MCF 10A (cell line): Measurements from ENCODE around the gene FOXO3. TPM values are rescaled to one million over a fixed set of nuclear protein-coding genes. Genes with fewer than 3 reads are reported as not detected.

ENCODE experiments used
- BruUV-seq: library from RNA; stranded (reverse); fragments of 400-500 nt; replicated peaks from 2 replicates; lab custom pipeline; 2021; lab: Mats Ljungman, UMichigan
- CTCF ChIA-PET: fragments of 300-600 bp; sonication (Branson Sonifier 250); formaldehyde crosslinking; extraction: SDS; loops from one replicate; lab custom pipeline; 2021; ENCODE audit warnings: antibody characterized with exemption, inconsistent platforms; lab: Yijun Ruan, JAX
- POLR2A ChIA-PET: fragments of 300-600, 350-650 bp; sonication (Branson Sonifier 250); formaldehyde crosslinking; extraction: SDS; loops from one replicate; lab custom pipeline; 2020; ENCODE audit warnings: antibody characterized with exemption, inconsistent platforms; lab: Yijun Ruan, JAX
- DNase-seq: peaks from one replicate; pipeline ENCODE4 v3.0.0-alpha.2; 2018; ENCODE audit not compliant: unreplicated experiment
- H3K27ac Mint-ChIP-seq: one replicate; pipeline ENCODE4 v1.8.0; 2022; ENCODE audit warnings: mild to moderate bottlenecking, low read depth, mixed read lengths; ENCODE audit not compliant: unreplicated experiment
- H3K27me3 Mint-ChIP-seq: one replicate; pipeline ENCODE4 v1.8.0; 2022; ENCODE audit warnings: mixed read lengths; ENCODE audit not compliant: insufficient read depth, unreplicated experiment
- H3K36me3 Mint-ChIP-seq: one replicate; pipeline ENCODE4 v1.8.0; 2022; ENCODE audit warnings: mild to moderate bottlenecking, moderate library complexity, mixed read lengths; ENCODE audit not compliant: insufficient read depth, unreplicated experiment
- H3K4me1 Mint-ChIP-seq: one replicate; pipeline ENCODE4 v1.8.0; 2022; ENCODE audit warnings: mixed read lengths; ENCODE audit not compliant: insufficient read depth, unreplicated experiment
- H3K4me3 Mint-ChIP-seq: one replicate; pipeline ENCODE4 v1.8.0; 2022; ENCODE audit warnings: mild to moderate bottlenecking, moderate library complexity, mixed read lengths; ENCODE audit not compliant: unreplicated experiment
- H3K9me3 Mint-ChIP-seq: one replicate; pipeline ENCODE4 v1.8.0; 2022; ENCODE audit warnings: mixed read lengths; ENCODE audit not compliant: unreplicated experiment
- intact Hi-C: fragments of 100-400 bp; cut with micrococcal nuclease; formaldehyde crosslinking; loops from 2 replicates; pipeline ENCODE4 v1.14.1; 2022
- total RNA-seq: library from RNA; stranded (reverse); gene quantifications from 2 replicates; pipeline ENCODE4 v1.2.3, GENCODE V29; 2022
- TF ChIP-seq, protein P1 (sequence below): fragments of 200-600 bp; IDR thresholded peaks from one replicate; pipeline ENCODE4 v1.8.0; 2022; ENCODE audit warnings: antibody characterized with exemption, mild to moderate bottlenecking; ENCODE audit not compliant: unreplicated experiment

The FOXO3 gene
- total RNA-seq, 1 experiment from 2014 or later, result 53.0 TPM

GRCh38 chr6:108568101-108568500 lies 7.4 kb downstream of the FOXO3 start:
- Mint-ChIP-seq H3K36me3 (peaks cover 87% of the 10 kb centered on the region), H3K9me3 (no peaks in the 10 kb centered on the region), H3K4me3 (peak overlapping the region; percentile 30), H3K27me3 (no peaks in the 10 kb centered on the region), H3K4me1 (peaks cover 34% of the 10 kb centered on the region), H3K27ac (no peak overlapping the region)
- CTCF ChIA-PET, result interaction anchor here (0.6 to 1.2 kb wide), 5 partner anchors 11 to 325 kb away, joined by 3 to 7 read pairs (median 4); no protein-coding TSS in a partner anchor
- BruUV-seq, result no TSS peak
- DNase-seq, result no peak
- POLR2A ChIA-PET, result interaction anchor here (0.7 to 1.5 kb wide), 5 partner anchors 9 to 184 kb away, joined by 3 to 5 read pairs (median 4); no protein-coding TSS in a partner anchor
- TF ChIP-seq, protein P1, sequence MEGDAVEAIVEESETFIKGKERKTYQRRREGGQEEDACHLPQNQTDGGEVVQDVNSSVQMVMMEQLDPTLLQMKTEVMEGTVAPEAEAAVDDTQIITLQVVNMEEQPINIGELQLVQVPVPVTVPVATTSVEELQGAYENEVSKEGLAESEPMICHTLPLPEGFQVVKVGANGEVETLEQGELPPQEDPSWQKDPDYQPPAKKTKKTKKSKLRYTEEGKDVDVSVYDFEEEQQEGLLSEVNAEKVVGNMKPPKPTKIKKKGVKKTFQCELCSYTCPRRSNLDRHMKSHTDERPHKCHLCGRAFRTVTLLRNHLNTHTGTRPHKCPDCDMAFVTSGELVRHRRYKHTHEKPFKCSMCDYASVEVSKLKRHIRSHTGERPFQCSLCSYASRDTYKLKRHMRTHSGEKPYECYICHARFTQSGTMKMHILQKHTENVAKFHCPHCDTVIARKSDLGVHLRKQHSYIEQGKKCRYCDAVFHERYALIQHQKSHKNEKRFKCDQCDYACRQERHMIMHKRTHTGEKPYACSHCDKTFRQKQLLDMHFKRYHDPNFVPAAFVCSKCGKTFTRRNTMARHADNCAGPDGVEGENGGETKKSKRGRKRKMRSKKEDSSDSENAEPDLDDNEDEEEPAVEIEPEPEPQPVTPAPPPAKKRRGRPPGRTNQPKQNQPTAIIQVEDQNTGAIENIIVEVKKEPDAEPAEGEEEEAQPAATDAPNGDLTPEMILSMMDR, result no peak
- intact Hi-C loops, result no loop called here

DNA sequence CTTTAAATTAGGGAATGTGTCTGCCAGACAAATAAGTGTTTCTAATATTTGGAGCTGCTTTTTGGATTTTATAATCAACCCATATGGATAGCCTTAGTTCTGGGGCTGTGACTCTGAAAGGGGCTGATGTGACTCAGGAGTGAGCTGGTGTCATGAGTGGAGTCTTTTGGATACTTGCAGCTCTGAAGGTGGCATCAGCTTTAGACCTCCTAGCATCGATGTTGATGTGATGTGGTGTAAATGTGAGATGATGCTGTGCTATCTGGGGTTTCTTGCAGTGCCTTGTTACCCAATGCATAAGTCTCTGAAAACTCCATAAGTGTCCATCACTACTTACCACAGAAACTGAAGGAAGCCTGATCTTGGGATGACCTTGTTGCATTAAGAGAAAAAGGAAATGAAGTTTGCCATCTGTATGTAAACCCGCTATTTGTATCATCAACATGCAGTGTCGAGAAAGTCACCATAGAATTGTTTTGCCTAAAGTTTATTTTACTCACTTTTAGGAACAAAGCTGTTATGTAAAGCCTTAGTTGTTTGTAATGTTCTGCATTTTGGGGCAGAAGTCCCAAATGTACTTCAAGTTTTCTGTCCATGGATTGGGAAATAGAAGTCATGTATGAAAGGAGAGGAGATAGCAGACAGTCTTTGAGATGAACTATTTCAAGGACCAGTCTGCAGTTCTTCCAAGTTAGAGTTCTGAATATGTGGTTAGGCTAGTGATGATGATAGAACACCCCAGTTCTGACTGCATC lies 8.0 kb downstream of the FOXO3 start:
- intact Hi-C loops, result no loop called here
- Mint-ChIP-seq H3K4me1 (peaks cover 34% of the 10 kb centered on the region), H3K27me3 (no peaks in the 10 kb centered on the region), H3K36me3 (peaks cover 87% of the 10 kb centered on the region), H3K4me3 (peak overlapping the region; percentile 30), H3K9me3 (no peaks in the 10 kb centered on the region), H3K27ac (no peak overlapping the region)
- no TSS peak for BruUV-seq
- POLR2A ChIA-PET, result interaction anchor here (0.7 to 1.5 kb wide), 4 partner anchors 9 to 20 kb away, joined by 3 to 5 read pairs (median 4); no protein-coding TSS in a partner anchor
- TF ChIP-seq, protein P1, result no peak
- CTCF ChIA-PET, result interaction anchor here (0.7 to 1.6 kb wide), 4 partner anchors 10 to 238 kb away, joined by 3 to 7 read pairs (median 3); no protein-coding TSS in a partner anchor
- DNase-seq, result no peak

GRCh38 chr6:108570517-108570916 lies 9.8 kb downstream of the FOXO3 start:
- no peak for DNase-seq

More at GRCh38 chr6:108570517-108570916, 9.8 kb downstream of the FOXO3 start:
- ChIA-PET POLR2A (interaction anchor here (0.7 to 1.4 kb wide), 3 partner anchors 18 to 126 kb away, joined by 3 to 5 read pairs (median 3); no protein-coding TSS in a partner anchor), CTCF (interaction anchor here (0.5 to 1.6 kb wide), 4 partner anchors 10 to 323 kb away, joined by 3 to 6 read pairs (median 4); no protein-coding TSS in a partner anchor)
- BruUV-seq, result no TSS peak
- Mint-ChIP-seq H3K9me3 (no peaks in the 10 kb centered on the region), H3K27ac (no peak overlapping the region), H3K36me3 (peaks cover 95% of the 10 kb centered on the region), H3K4me3 (no peak overlapping the region), H3K4me1 (peaks cover 30% of the 10 kb centered on the region), H3K27me3 (no peaks in the 10 kb centered on the region)
- TF ChIP-seq, protein P1, result no peak
- intact Hi-C loops, result no loop called here
